HG02610 (cell line): ENCODE results near the gene SP7.

Experiments used
- ATAC-seq: cut with Tn5 transposase; IDR thresholded peaks from one replicate; pipeline ENCODE4 v1.9.1; 2021; ENCODE audit warnings: mild to moderate bottlenecking, moderate library complexity; ENCODE audit not compliant: unreplicated experiment

The SP7 gene

GRCh38 chr12:53279283-53279869 is 56.8 kb downstream of the SP7 start:
- no peak for ATAC-seq

- ATAC-seq: no peak
Measured at GRCh38 chr12:53277981-53278380, 58.2 kb downstream of the SP7 start.
